ENCODE data around the gene ZNF783. TPM values are rescaled to one million over a fixed set of nuclear protein-coding genes. Genes with fewer than 3 reads are reported as not detected.

The ZNF783 gene
- total and polyA plus RNA-seq, 2 donors (not counting 1 experiment from before 2014, with no cell fraction given), result 38.1 to 43.8 TPM

GRCh38 chr7:149304006-149304405 lies 42.0 kb downstream of the ZNF783 start:
- 86% methylated on average over 4 of the region's 7 CpGs for WGBS (ENCODE audit: insufficient coverage)
- Histone ChIP-seq H3K9ac (ENCODE audit: low read length) (no peak overlapping the region), H3K9me3 (ENCODE audit: control extremely low read depth in 1 of 3, control insufficient read depth in 2 of 3, insufficient read depth in 1 of 3, low read length in 2 of 3) (peaks cover 0 to 7% (median 0%) of the 10 kb centered on the region in 3 donors), H3K4me3 (ENCODE audit: control extremely low read depth in 1 of 5, extremely low read depth in 1 of 5, insufficient read depth in 1 of 5, low read depth in 2 of 5, low read length in 4 of 5) (no peak overlapping the region), H3K27me3 (replicated peaks in 1 of 4; ENCODE audit: control extremely low read depth in 1 of 4, control insufficient read depth in 3 of 4, insufficient read depth in 4 of 4, low read length in 3 of 4) (no peaks in the 10 kb centered on the region), H3K4me1 (ENCODE audit: control insufficient read depth in 2 of 2, insufficient read depth in 2 of 2, low read length in 2 of 2) (no peaks in the 10 kb centered on the region), H3K4me2 (replicated peaks; ENCODE audit: low read depth, low read length, poor library complexity, severe bottlenecking) (no peak overlapping the region), H3K79me2 (ENCODE audit: control insufficient read depth, insufficient read depth, low read length) (no peaks in the 10 kb centered on the region), H3K36me3 (replicated peaks in 1 of 2; ENCODE audit: control extremely low read depth in 1 of 2, control insufficient read depth in 1 of 2, extremely low read depth in 1 of 2, insufficient read depth in 2 of 2, low read length in 1 of 2) (no peaks in the 10 kb centered on the region), H2AFZ (ENCODE audit: insufficient read depth, low read depth, low read length, poor library complexity, severe bottlenecking) (no peak overlapping the region), H4K20me1 (ENCODE audit: control insufficient read depth, insufficient read depth, low read length, poor library complexity, severe bottlenecking) (no peaks in the 10 kb centered on the region), H3K27ac (ENCODE audit: low read length in 2 of 2) (no peak overlapping the region)
- CTCF ChIA-PET, result no interaction called here
- intact Hi-C loops (cut with micrococcal nuclease), result no loop called here
- ATAC-seq (ENCODE audit: low read depth) (no peak), DNase-seq (no peak)
- Mint-ChIP-seq H3K27me3 (peaks cover 7% of the 10 kb centered on the region), H3K9me3 (ENCODE audit: insufficient read depth) (no peaks in the 10 kb centered on the region), H3K27ac (no peak overlapping the region), H3K4me1 (no peaks in the 10 kb centered on the region), H3K4me3 (no peak overlapping the region)
- POLR2A ChIA-PET, result no interaction called here
- TF ChIP-seq EZH2 (IDR thresholded peaks at IDR 0.05; ENCODE audit: borderline replicate concordance, insufficient read depth, low read depth, low read length, poor library complexity, severe bottlenecking) (no peak), CTCF (IDR thresholded peaks at IDR 0.05) (no peak)

DNA sequence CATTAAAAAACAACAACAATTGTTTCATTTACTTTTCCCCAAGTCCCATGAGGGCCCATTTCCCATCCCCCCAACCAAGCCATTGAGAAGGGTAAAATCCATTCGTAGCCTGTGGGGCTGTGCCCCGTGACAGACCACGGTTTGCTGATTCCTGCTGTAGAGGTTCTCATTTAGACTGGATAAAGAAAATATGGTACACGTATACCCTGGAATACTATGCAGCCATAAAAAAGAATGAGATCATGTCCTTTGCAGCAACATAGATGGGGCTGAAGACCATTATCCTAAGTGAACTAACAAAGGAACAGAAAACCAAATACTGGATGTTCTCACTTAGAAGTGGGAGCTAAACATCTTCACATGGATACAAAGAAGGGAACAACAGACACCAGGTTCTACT lies 44.9 kb downstream of the ZNF783 start:
- WGBS (ENCODE audit: insufficient coverage), result no CpG with 5 or more reads among the region's 4 CpGs
- POLR2A ChIA-PET, result no interaction called here
- H3K27me3 Mint-ChIP-seq, result peaks cover 7% of the 10 kb centered on the region

More for the DNA sequence above, 44.9 kb downstream of the ZNF783 start:
- DNase-seq (no peak), ATAC-seq (ENCODE audit: low read depth) (no peak)
- H3K9me3 Mint-ChIP-seq (ENCODE audit: insufficient read depth), result no peaks in the 10 kb centered on the region
- CTCF ChIA-PET, result no interaction called here
- Histone ChIP-seq H3K4me1 (ENCODE audit: control insufficient read depth in 2 of 2, insufficient read depth in 2 of 2, low read length in 2 of 2) (no peaks in the 10 kb centered on the region), H3K27me3 (replicated peaks in 1 of 4; ENCODE audit: control extremely low read depth in 1 of 4, control insufficient read depth in 3 of 4, insufficient read depth in 4 of 4, low read length in 3 of 4) (no peaks in the 10 kb centered on the region), H3K4me3 (ENCODE audit: control extremely low read depth in 1 of 5, extremely low read depth in 1 of 5, insufficient read depth in 1 of 5, low read depth in 2 of 5, low read length in 4 of 5) (no peak overlapping the region), H3K79me2 (ENCODE audit: control insufficient read depth, insufficient read depth, low read length) (no peaks in the 10 kb centered on the region), H3K4me2 (replicated peaks; ENCODE audit: low read depth, low read length, poor library complexity, severe bottlenecking) (no peak overlapping the region), H3K27ac (ENCODE audit: low read length in 2 of 2) (no peak overlapping the region), H4K20me1 (ENCODE audit: control insufficient read depth, insufficient read depth, low read length, poor library complexity, severe bottlenecking) (no peaks in the 10 kb centered on the region), H2AFZ (ENCODE audit: insufficient read depth, low read depth, low read length, poor library complexity, severe bottlenecking) (no peak overlapping the region), H3K36me3 (replicated peaks in 1 of 2; ENCODE audit: control extremely low read depth in 1 of 2, control insufficient read depth in 1 of 2, extremely low read depth in 1 of 2, insufficient read depth in 2 of 2, low read length in 1 of 2) (no peaks in the 10 kb centered on the region), H3K9me3 (ENCODE audit: control extremely low read depth in 1 of 3, control insufficient read depth in 2 of 3, insufficient read depth in 1 of 3, low read length in 2 of 3) (peaks cover 0 to 3% (median 0%) of the 10 kb centered on the region in 3 donors), H3K9ac (ENCODE audit: low read length) (no peak overlapping the region)
- no peak overlapping the region for H3K27ac Mint-ChIP-seq
- no peak for TF ChIP-seq CTCF (IDR thresholded peaks at IDR 0.05)
- no peak for TF ChIP-seq EZH2 (IDR thresholded peaks at IDR 0.05; ENCODE audit: borderline replicate concordance, insufficient read depth, low read depth, low read length, poor library complexity, severe bottlenecking)
- H3K4me1 Mint-ChIP-seq, result no peaks in the 10 kb centered on the region
- H3K4me3 Mint-ChIP-seq, result no peak overlapping the region
- intact Hi-C loops (cut with micrococcal nuclease), result no loop called here

Data from B cell (primary cell).